H1 (cell line): ENCODE data around the gene CYP4B1. TPM values are rescaled to one million over a fixed set of nuclear protein-coding genes. Genes with fewer than 3 reads are reported as not detected.

Experiments
- CTCF ChIA-PET: fragments of 300-600 bp; sonication (Branson Sonifier 250); formaldehyde crosslinking; loops from one replicate; lab custom pipeline; 2021; ENCODE audit not compliant: partially characterized antibody; lab: Charles Lee
- POLR2A ChIA-PET: fragments of 300-600 bp; sonication (Branson Sonifier 250); formaldehyde crosslinking; loops from one replicate; lab custom pipeline; 2021; ENCODE audit warnings: inconsistent platforms; ENCODE audit not compliant: partially characterized antibody; lab: Charles Lee
- DNase-seq, 2 experiments: peaks; one replicate each; pipeline versions ENCODE4 v3.0.0 to v3.0.0-alpha.2; 2010 to 2022; ENCODE audit warnings: low spot score in 2 of 2, low read depth in 1 of 2, mixed read lengths in 1 of 2
- FAIRE-seq: peaks from 2 replicates; lab custom pipeline; 2011; peaks lifted over from hg19 to GRCh38; lab: Jason Lieb, UNC
- H2AFZ ChIP-seq: 2 replicates; pipeline ENCODE4 v1.8.1; 2012; ENCODE audit warnings: low read length, inconsistent platforms
- H2AK5ac ChIP-seq: 2 replicates; pipeline ENCODE4 v1.6.1; 2013; ENCODE audit warnings: low read depth, low read length
- H2BK120ac ChIP-seq: replicated peaks from 2 replicates; pipeline ENCODE3; 2013; ENCODE audit warnings: low read depth, low read length, inconsistent platforms
- H2BK12ac ChIP-seq: 2 replicates; pipeline ENCODE4 v1.6.1; 2013; ENCODE audit warnings: low read depth, low read length
- H2BK15ac ChIP-seq: 2 replicates; pipeline ENCODE4 v1.6.1; 2013; ENCODE audit warnings: low read length
- H2BK20ac ChIP-seq: 2 replicates; pipeline ENCODE4 v1.6.1; 2013; ENCODE audit warnings: low read length
- H2BK5ac ChIP-seq: 2 replicates; pipeline ENCODE4 v1.6.1; 2013; ENCODE audit warnings: low read depth, low read length
- H3K14ac ChIP-seq: 2 replicates; pipeline ENCODE4 v1.6.1; 2013; ENCODE audit warnings: inconsistent platforms; ENCODE audit not compliant: insufficient read length
- H3K18ac ChIP-seq: 2 replicates; pipeline ENCODE4 v1.6.1; 2013; ENCODE audit warnings: low read length; ENCODE audit errors: extremely low read depth
- H3K23ac ChIP-seq: 2 replicates; pipeline ENCODE4 v1.6.1; 2013; ENCODE audit warnings: inconsistent platforms; ENCODE audit not compliant: insufficient read length
- H3K23me2 ChIP-seq: 2 replicates; pipeline ENCODE4 v1.6.1; 2013; ENCODE audit warnings: low read depth, low read length
- H3K27ac ChIP-seq: 2 replicates; pipeline ENCODE4 v1.6.1; 2011; ENCODE audit warnings: low read depth, low read length, inconsistent platforms
- H3K27me3 ChIP-seq, 4 experiments: replicated peaks in 1 of 4; 1 replicate in 1 of 4; 2 replicates in 3 of 4; pipeline versions ENCODE4 v1.6.1 to v1.8.1; 2011 to 2013; ENCODE audit warnings: low read length in 3 of 4, mild to moderate bottlenecking in 3 of 4, inconsistent platforms in 2 of 4, mixed read lengths in 2 of 4, moderate library complexity in 1 of 4; ENCODE audit not compliant: control insufficient read depth in 3 of 4, insufficient read depth in 3 of 4; ENCODE audit errors: extremely low read depth in 1 of 4
- H3K36me3 ChIP-seq, 4 experiments: 2 replicates each; pipeline versions ENCODE4 v1.6.1 to v1.8.1; 2011 to 2013; ENCODE audit warnings: mild to moderate bottlenecking in 4 of 4, low read length in 3 of 4, moderate library complexity in 2 of 4, control low read depth in 1 of 4, inconsistent platforms in 1 of 4; ENCODE audit not compliant: insufficient read depth in 4 of 4, control insufficient read depth in 2 of 4
- H3K4ac ChIP-seq: replicated peaks from 2 replicates; pipeline ENCODE3; 2013; ENCODE audit warnings: low read length, low read depth, mixed read lengths, inconsistent platforms; ENCODE audit not compliant: insufficient read length
- H3K4me1 ChIP-seq, 4 experiments: replicated peaks in 1 of 4; 1 replicate in 1 of 4; 2 replicates in 3 of 4; pipeline versions ENCODE4 v1.6.1 to v1.8.1; 2011 to 2013; ENCODE audit warnings: low read length in 3 of 4, inconsistent platforms in 2 of 4, mixed read lengths in 1 of 4; ENCODE audit not compliant: insufficient read depth in 4 of 4, control insufficient read depth in 3 of 4
- H3K4me2 ChIP-seq, 2 experiments: 2 replicates each; pipeline versions ENCODE4 v1.6.1 to v1.8.1; 2011 to 2013; ENCODE audit warnings: low read depth in 2 of 2, low read length in 2 of 2, control low read depth in 1 of 2, inconsistent platforms in 1 of 2, mild to moderate bottlenecking in 1 of 2; ENCODE audit not compliant: insufficient read depth in 1 of 2
- H3K4me3 ChIP-seq, 4 experiments: fragments of 200-600, 300-600 bp in 1 of 4; sonication (generic), shearing (Covaris generic), sonication (Bioruptor Twin) in 1 of 4; 2 replicates each; pipeline versions ENCODE4 v1.5.1 to v1.8.1; 2011 to 2016; ENCODE audit warnings: low read length in 4 of 4, low read depth in 3 of 4, control low read depth in 2 of 4, inconsistent platforms in 2 of 4, mild to moderate bottlenecking in 2 of 4, mixed read lengths in 1 of 4, moderate library complexity in 1 of 4; ENCODE audit not compliant: insufficient read depth in 2 of 4; ENCODE audit errors: extremely low read depth in 1 of 4
- H3K56ac ChIP-seq: replicated peaks from 2 replicates; pipeline ENCODE3; 2013; ENCODE audit warnings: low read depth, mild to moderate bottlenecking, mixed read lengths, low read length, inconsistent platforms; ENCODE audit not compliant: insufficient read length
- H3K79me1 ChIP-seq: 2 replicates; pipeline ENCODE4 v1.6.1; 2013; ENCODE audit warnings: low read depth, low read length, control low read depth
- H3K79me2 ChIP-seq, 2 experiments: 2 replicates each; pipeline versions ENCODE4 v1.6.1 to v1.8.1; 2012 to 2013; ENCODE audit warnings: low read length in 2 of 2, mild to moderate bottlenecking in 2 of 2, inconsistent platforms in 1 of 2; ENCODE audit not compliant: insufficient read depth in 2 of 2, control insufficient read depth in 1 of 2
- H3K9ac ChIP-seq, 4 experiments: replicated peaks in 1 of 4; 1 replicate in 1 of 4; 2 replicates in 3 of 4; pipeline versions ENCODE4 v1.6.1 to v1.8.1; 2011 to 2013; ENCODE audit warnings: low read depth in 3 of 4, low read length in 3 of 4, control low read depth in 2 of 4, mild to moderate bottlenecking in 2 of 4, moderate library complexity in 2 of 4, inconsistent platforms in 1 of 4; ENCODE audit errors: extremely low read depth in 1 of 4
- H3K9me3 ChIP-seq, 2 experiments: 2 replicates each; pipeline versions ENCODE4 v1.6.1 to v1.8.1; 2012 to 2013; ENCODE audit warnings: mild to moderate bottlenecking in 2 of 2, moderate library complexity in 2 of 2, control low read depth in 1 of 2, inconsistent platforms in 1 of 2, low read depth in 1 of 2, low read length in 1 of 2, mixed read lengths in 1 of 2; ENCODE audit not compliant: insufficient read depth in 2 of 2
- H4K20me1 ChIP-seq, 2 experiments: replicated peaks in 1 of 2; 2 replicates each; pipeline versions ENCODE3 to v1.8.1; 2011 to 2013; ENCODE audit warnings: inconsistent platforms in 2 of 2, low read length in 2 of 2, mild to moderate bottlenecking in 1 of 2; ENCODE audit not compliant: insufficient read depth in 2 of 2, control insufficient read depth in 1 of 2
- H4K5ac ChIP-seq: 2 replicates; pipeline ENCODE4 v1.6.1; 2013; ENCODE audit warnings: low read length, low read depth, mixed read lengths, inconsistent platforms; ENCODE audit not compliant: insufficient read length
- H4K8ac ChIP-seq: 2 replicates; pipeline ENCODE4 v1.8.0; 2013; ENCODE audit warnings: mild to moderate bottlenecking, moderate library complexity, low read length, inconsistent platforms; ENCODE audit not compliant: insufficient read depth; ENCODE audit errors: extremely low read depth
- H4K91ac ChIP-seq: replicated peaks from 2 replicates; pipeline ENCODE3; 2013; ENCODE audit warnings: low read length, mixed read lengths, inconsistent platforms; ENCODE audit not compliant: insufficient read length
- CBX5 ChIP-seq: fragments of 300-800, 300-1000 bp; sonication (generic); IDR thresholded peaks from 2 replicates; pipeline ENCODE4 v1.7.1; 2016; ENCODE audit warnings: antibody characterized with exemption, low read length, low read depth
- WGBS, 2 experiments: shearing (Covaris generic) in 1 of 2; methylation state at CpG; one replicate each; pipeline versions ENCODE4 v1.1.6 to v1.1.7; 2013 to 2015; ENCODE audit warnings: low lambda C conversion rate in 2 of 2, mixed read lengths in 2 of 2, inconsistent platforms in 1 of 2, low coverage in 1 of 2, missing lambda C conversion rate in 1 of 2; ENCODE audit not compliant: insufficient replicate concordance in 2 of 2, insufficient coverage in 1 of 2, insufficient read length in 1 of 2; ENCODE audit errors: extremely low coverage in 1 of 2, missing lambda C conversion rate in 1 of 2; 5-methylcytosine and 5-hydroxymethylcytosine counted together
- polyA plus RNA-seq, 7 experiments: library from polyadenylated mRNA; depleted of rRNA in 3 of 7; stranded (reverse) in 5 of 7; unstranded in 2 of 7; fragments of >200 nt in 5 of 7; fragments of 200-250 nt in 2 of 7; gene quantifications; 1 replicate in 5 of 7; 2 replicates in 1 of 7; 4 replicates in 1 of 7; pipeline versions ENCODE4 v1.2.1 to v1.2.3, GENCODE V29; 2011 to 2013; ENCODE audit warnings: missing spikeins in 2 of 7, mixed read lengths in 2 of 7
- total RNA-seq: library from RNA; stranded (reverse); fragmentation: NEBNext Ultra II Directional; extraction: Animal tissue kit (Norgen Biotek cat#: 25700); gene quantifications from 2 replicates; pipeline ENCODE4 v1.2.1, GENCODE V29; 2021

Gene CYP4B1
- total and polyA plus RNA-seq, 2 of the 8 experiments (the other 6 are each of a cell fraction or from before 2014, with no cell fraction given): 0.23 TPM; not detected in 1

- Histone ChIP-seq H3K27me3 (no peaks in the 10 kb centered on the region; a peak in 1 of 7 replicates), H3K27ac (no peak overlapping the region), H2AFZ (no peak overlapping the region), H3K18ac (no peak overlapping the region), H2AK5ac (no peak overlapping the region), H2BK20ac (no peak overlapping the region), H3K23me2 (no peaks in the 10 kb centered on the region), H3K36me3 (no peaks in the 10 kb centered on the region), H4K91ac (no peak overlapping the region), H3K9ac (no peak overlapping the region), H3K14ac (no peak overlapping the region), H3K79me1 (no peaks in the 10 kb centered on the region), H3K23ac (no peak overlapping the region), H3K56ac (no peak overlapping the region), H4K5ac (no peak overlapping the region), H2BK15ac (no peak overlapping the region), H3K4me1 (no peaks in the 10 kb centered on the region), H4K20me1 (no peaks in the 10 kb centered on the region), H3K4me3 (no peak overlapping the region), H2BK5ac (no peak overlapping the region), H4K8ac (no peak overlapping the region), H2BK12ac (no peak overlapping the region), H3K9me3 (no peaks in the 10 kb centered on the region), H3K4ac (no peak overlapping the region), H3K4me2 (no peak overlapping the region), H3K79me2 (no peaks in the 10 kb centered on the region), H2BK120ac (no peak overlapping the region)
- DNase-seq (no peak), FAIRE-seq (no peak)
- 87% methylated on average over 3 of the region's 4 CpGs; no CpG with 5 or more reads in 1 of the 2 experiments for WGBS, 2 experiments
- TF ChIP-seq CBX5: no peak
- CTCF ChIA-PET: interaction anchor here (1.1 to 1.4 kb wide), 2 partner anchors 12 to 354 kb away, joined by 3 read pairs; no protein-coding TSS in a partner anchor
- POLR2A ChIA-PET: no interaction called here
Observed at GRCh38 chr1:46800742-46801141, 1.9 kb downstream of the CYP4B1 start.
